HepG2 (cell line): ENCODE data around the gene UBE2C. TPM values are rescaled to one million over a fixed set of nuclear protein-coding genes. Genes with fewer than 3 reads are reported as not detected.

ENCODE experiments used
- AHDC1 ChIP-seq: sonication (generic); formaldehyde crosslinking; IDR thresholded peaks from 2 replicates; pipeline ENCODE4 v1.5.1; 2020; ENCODE audit warnings: mild to moderate bottlenecking, missing genetic modification reagents, borderline replicate concordance
- HOXA7 ChIP-seq: sonication (generic); formaldehyde crosslinking; IDR thresholded peaks from 2 replicates; pipeline ENCODE4 v1.8.1; 2022; ENCODE audit warnings: mild to moderate bottlenecking, missing genetic modification reagents, moderate library complexity
- IKZF4 ChIP-seq: sonication (generic); formaldehyde crosslinking; IDR thresholded peaks from 2 replicates; pipeline ENCODE4 v1.5.1; 2020; ENCODE audit warnings: borderline replicate concordance, mild to moderate bottlenecking, low read depth, missing genetic modification reagents; ENCODE audit errors: not compliant biosample characterization
- JARID2 ChIP-seq: sonication (generic); formaldehyde crosslinking; IDR thresholded peaks from 2 replicates; pipeline ENCODE4 v1.8.1; 2023; ENCODE audit warnings: missing genetic modification reagents, inconsistent platforms; ENCODE audit not compliant: insufficient replicate concordance
- MYPOP ChIP-seq: sonication (generic); formaldehyde crosslinking; IDR thresholded peaks from 2 replicates; pipeline ENCODE4 v1.8.1; 2023; ENCODE audit warnings: mild to moderate bottlenecking, moderate library complexity, missing genetic modification reagents
- NKX3-1 ChIP-seq: sonication (generic); formaldehyde crosslinking; IDR thresholded peaks from 2 replicates; pipeline ENCODE4 v1.5.0; 2020; ENCODE audit warnings: missing genetic modification reagents
- NR2F2 ChIP-seq: IDR thresholded peaks from 2 replicates; pipeline ENCODE4 v1.6.1; 2012; ENCODE audit warnings: low read depth, inconsistent platforms, borderline replicate concordance
- PAF1 ChIP-seq: IDR thresholded peaks from 2 replicates; pipeline ENCODE4 v1.6.1; 2016; ENCODE audit warnings: missing genetic modification reagents, missing compliant biosample characterization
- TAF15 ChIP-seq: fragments of 200-400 bp; formaldehyde crosslinking; IDR thresholded peaks from one replicate; pipeline ENCODE4 v1.6.1; 2018; ENCODE audit warnings: mild to moderate bottlenecking, low read depth, low read length; ENCODE audit not compliant: poor library complexity, severe bottlenecking
- TEAD2 ChIP-seq: sonication (generic); formaldehyde crosslinking; IDR thresholded peaks from 2 replicates; pipeline ENCODE4 v1.9.0; 2021; ENCODE audit warnings: missing genetic modification reagents
- ZBTB38 ChIP-seq: sonication (generic); formaldehyde crosslinking; IDR thresholded peaks from 2 replicates; pipeline ENCODE4 v1.5.1; 2020; ENCODE audit warnings: mild to moderate bottlenecking, missing genetic modification reagents
- ZNF160 ChIP-seq: sonication (generic); formaldehyde crosslinking; IDR thresholded peaks from 2 replicates; pipeline ENCODE4 v1.8.0; 2022; ENCODE audit warnings: mild to moderate bottlenecking, inconsistent platforms, missing genetic modification reagents
- polyA plus RNA-seq, 8 experiments: library from polyadenylated mRNA; depleted of rRNA in 3 of 8; stranded (reverse) in 7 of 8; unstranded in 1 of 8; fragments of >200 nt; fragmentation: Illumina TruSeq in 4 of 8; extraction: Trizol in 4 of 8; gene quantifications; 2 replicates each; pipeline versions ENCODE4 v1.2.1 to v1.2.3, GENCODE V29; 2011 to 2016; ENCODE audit warnings: low read depth in 4 of 8, missing spikeins in 1 of 8, mixed read lengths in 1 of 8; ENCODE audit not compliant: insufficient read depth in 1 of 8
- total RNA-seq, 5 experiments: library from RNA; depleted of rRNA; stranded (reverse); fragments of >200 nt; fragmentation: Illumina TruSeq; extraction: Trizol; gene quantifications; 2 replicates each; pipeline ENCODE4 v1.2.3, GENCODE V29; 2016; ENCODE audit warnings: low read depth in 1 of 5
- TF ChIP-seq, protein P1 (sequence below): sonication (generic); formaldehyde crosslinking; IDR thresholded peaks from 2 replicates; pipeline ENCODE4 v1.4.0; 2020; ENCODE audit warnings: missing genetic modification reagents, borderline replicate concordance
- TF ChIP-seq, protein P2 (sequence below), 2 experiments: IDR thresholded peaks; 2 replicates each; pipeline ENCODE4 v1.6.1; 2011 to 2012; ENCODE audit warnings: low read length in 2 of 2, borderline replicate concordance in 1 of 2, low read depth in 1 of 2, mild to moderate bottlenecking in 1 of 2, moderate library complexity in 1 of 2

Gene UBE2C
- total and polyA plus RNA-seq, 2 of the 13 experiments (the other 11 are each of a cell fraction or from before 2014, with no cell fraction given) = 100 to 123 TPM

DNA sequence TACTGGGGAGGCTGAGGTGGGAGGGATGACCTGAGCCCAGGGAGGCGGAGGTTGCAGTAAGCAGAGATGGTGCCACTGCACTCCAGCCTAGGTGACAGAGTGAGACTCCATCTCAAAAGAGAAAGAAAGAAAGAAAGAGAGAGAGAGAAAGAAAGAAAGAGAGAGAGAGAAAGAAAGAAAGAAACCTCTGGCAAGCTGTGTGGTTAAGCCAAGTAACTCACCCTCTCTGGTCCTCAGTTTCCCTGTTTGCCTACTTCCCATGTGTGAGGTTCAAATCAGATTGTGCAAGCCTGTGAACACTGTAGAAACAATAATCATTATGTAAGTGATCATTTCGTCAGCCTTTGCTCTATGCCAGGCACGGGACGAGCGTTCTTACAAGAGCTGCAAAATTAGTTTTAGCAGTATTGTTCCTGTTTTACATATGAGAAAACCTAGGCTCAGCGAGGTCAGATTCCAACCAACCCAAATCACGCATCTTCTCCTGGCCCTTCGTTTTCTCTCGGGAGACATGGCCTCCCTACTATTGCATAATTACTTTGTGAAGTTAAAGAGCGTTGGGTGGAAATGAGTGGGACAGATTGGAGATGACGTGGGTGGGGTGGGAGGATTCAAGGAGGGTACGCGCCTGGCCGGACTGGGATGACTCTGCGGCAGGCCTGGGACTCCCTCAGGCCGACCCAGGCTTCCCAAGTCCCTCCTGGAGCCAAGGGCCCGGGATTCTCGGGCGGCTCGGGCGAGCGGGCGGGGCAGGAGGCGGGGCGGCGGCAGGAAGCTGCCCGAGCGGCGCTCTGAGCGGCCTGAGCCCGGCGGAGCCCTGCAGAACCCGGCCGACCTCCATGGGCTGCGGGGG is 20.8 kb downstream of the UBE2C start, which contains the start of gene SNX21 (continued):
- TF ChIP-seq AHDC1 = peak; percentile 14; the same call in 1 of the 2 replicates
- TF ChIP-seq, protein P1, sequence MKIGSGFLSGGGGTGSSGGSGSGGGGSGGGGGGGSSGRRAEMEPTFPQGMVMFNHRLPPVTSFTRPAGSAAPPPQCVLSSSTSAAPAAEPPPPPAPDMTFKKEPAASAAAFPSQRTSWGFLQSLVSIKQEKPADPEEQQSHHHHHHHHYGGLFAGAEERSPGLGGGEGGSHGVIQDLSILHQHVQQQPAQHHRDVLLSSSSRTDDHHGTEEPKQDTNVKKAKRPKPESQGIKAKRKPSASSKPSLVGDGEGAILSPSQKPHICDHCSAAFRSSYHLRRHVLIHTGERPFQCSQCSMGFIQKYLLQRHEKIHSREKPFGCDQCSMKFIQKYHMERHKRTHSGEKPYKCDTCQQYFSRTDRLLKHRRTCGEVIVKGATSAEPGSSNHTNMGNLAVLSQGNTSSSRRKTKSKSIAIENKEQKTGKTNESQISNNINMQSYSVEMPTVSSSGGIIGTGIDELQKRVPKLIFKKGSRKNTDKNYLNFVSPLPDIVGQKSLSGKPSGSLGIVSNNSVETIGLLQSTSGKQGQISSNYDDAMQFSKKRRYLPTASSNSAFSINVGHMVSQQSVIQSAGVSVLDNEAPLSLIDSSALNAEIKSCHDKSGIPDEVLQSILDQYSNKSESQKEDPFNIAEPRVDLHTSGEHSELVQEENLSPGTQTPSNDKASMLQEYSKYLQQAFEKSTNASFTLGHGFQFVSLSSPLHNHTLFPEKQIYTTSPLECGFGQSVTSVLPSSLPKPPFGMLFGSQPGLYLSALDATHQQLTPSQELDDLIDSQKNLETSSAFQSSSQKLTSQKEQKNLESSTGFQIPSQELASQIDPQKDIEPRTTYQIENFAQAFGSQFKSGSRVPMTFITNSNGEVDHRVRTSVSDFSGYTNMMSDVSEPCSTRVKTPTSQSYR = no peak
- no peak; the same call in 1 of the 2 replicates for TF ChIP-seq TEAD2
- TF ChIP-seq, protein P2, sequence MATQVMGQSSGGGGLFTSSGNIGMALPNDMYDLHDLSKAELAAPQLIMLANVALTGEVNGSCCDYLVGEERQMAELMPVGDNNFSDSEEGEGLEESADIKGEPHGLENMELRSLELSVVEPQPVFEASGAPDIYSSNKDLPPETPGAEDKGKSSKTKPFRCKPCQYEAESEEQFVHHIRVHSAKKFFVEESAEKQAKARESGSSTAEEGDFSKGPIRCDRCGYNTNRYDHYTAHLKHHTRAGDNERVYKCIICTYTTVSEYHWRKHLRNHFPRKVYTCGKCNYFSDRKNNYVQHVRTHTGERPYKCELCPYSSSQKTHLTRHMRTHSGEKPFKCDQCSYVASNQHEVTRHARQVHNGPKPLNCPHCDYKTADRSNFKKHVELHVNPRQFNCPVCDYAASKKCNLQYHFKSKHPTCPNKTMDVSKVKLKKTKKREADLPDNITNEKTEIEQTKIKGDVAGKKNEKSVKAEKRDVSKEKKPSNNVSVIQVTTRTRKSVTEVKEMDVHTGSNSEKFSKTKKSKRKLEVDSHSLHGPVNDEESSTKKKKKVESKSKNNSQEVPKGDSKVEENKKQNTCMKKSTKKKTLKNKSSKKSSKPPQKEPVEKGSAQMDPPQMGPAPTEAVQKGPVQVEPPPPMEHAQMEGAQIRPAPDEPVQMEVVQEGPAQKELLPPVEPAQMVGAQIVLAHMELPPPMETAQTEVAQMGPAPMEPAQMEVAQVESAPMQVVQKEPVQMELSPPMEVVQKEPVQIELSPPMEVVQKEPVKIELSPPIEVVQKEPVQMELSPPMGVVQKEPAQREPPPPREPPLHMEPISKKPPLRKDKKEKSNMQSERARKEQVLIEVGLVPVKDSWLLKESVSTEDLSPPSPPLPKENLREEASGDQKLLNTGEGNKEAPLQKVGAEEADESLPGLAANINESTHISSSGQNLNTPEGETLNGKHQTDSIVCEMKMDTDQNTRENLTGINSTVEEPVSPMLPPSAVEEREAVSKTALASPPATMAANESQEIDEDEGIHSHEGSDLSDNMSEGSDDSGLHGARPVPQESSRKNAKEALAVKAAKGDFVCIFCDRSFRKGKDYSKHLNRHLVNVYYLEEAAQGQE (IDR thresholded peaks at IDR 0.05; ENCODE audit: borderline replicate concordance in 1 of 2, low read depth in 1 of 2, low read length in 2 of 2) = no peak; a peak in 1 of 4 replicates
- no peak for TF ChIP-seq PAF1 (CRISPR knock-in tag)
- TF ChIP-seq TAF15 = no peak
- no peak for TF ChIP-seq NKX3-1
- TF ChIP-seq HOXA7 (CRISPR knock-in tag) = no peak
- TF ChIP-seq ZNF160 (CRISPR knock-in tag) = no peak; the same call in 1 of the 2 replicates
- TF ChIP-seq ZBTB38 (CRISPR knock-in tag) = no peak
- no peak for TF ChIP-seq NR2F2
- no peak for TF ChIP-seq JARID2 (CRISPR knock-in tag)
- no peak; the same call in 1 of the 2 replicates for TF ChIP-seq MYPOP
- no peak for TF ChIP-seq IKZF4 (CRISPR knock-in tag)
